Measurements from ENCODE around the gene CAPN10.

GRCh38 chr2:240588669-240589068 is 2.1 kb downstream of the CAPN10 start:
- TF ChIP-seq POLR2A (IDR thresholded peaks at IDR 0.05; ENCODE audit: low read depth, low read length), result no peak
- TF ChIP-seq TAF1 (IDR thresholded peaks at IDR 0.05; ENCODE audit: borderline replicate concordance, low read depth, low read length), result no peak
- TF ChIP-seq POLR2AphosphoS5 (IDR thresholded peaks at IDR 0.05; ENCODE audit: low read depth, low read length), result no peak

Measured in GM12892 (cell line).